Epithelial cell of esophagus (primary cell): ENCODE measurements around the gene SFXN3.

Source experiments
- DNase-seq: peaks from one replicate; pipeline ENCODE4 v3.0.0; 2010; ENCODE audit warnings: low read depth
- H3K4me3 ChIP-seq: 2 replicates; pipeline ENCODE4 v1.5.1; 2011; ENCODE audit warnings: mild to moderate bottlenecking, low read length, control low read depth
- CTCF ChIP-seq: IDR thresholded peaks from 2 replicates; pipeline ENCODE4 v1.5.1; 2011; ENCODE audit warnings: low read depth, mild to moderate bottlenecking, low read length, control low read depth, inconsistent platforms; ENCODE audit not compliant: insufficient read depth; ENCODE audit errors: missing control alignments

SFXN3 gene

GRCh38 chr10:101080933-101081931, 50.2 kb downstream of the SFXN3 start:
- no peak overlapping the region for H3K4me3 ChIP-seq
- DNase-seq, result peak; percentile 53
- no peak for TF ChIP-seq CTCF

GRCh38 chr10:101085846-101086245, 54.8 kb downstream of the SFXN3 start:
- TF ChIP-seq CTCF, result no peak
- peak; percentile 90 for DNase-seq
- H3K4me3 ChIP-seq, result no peak overlapping the region

GRCh38 chr10:101087376-101087775, 56.3 kb downstream of the SFXN3 start:
- DNase-seq, result no peak
- no peak overlapping the region for H3K4me3 ChIP-seq
- no peak for TF ChIP-seq CTCF

- no peak for DNase-seq
- TF ChIP-seq CTCF, result no peak
- H3K4me3 ChIP-seq, result no peak overlapping the region
Observed at GRCh38 chr10:101087965-101088364, 56.9 kb downstream of the SFXN3 start.

- no peak for TF ChIP-seq CTCF
- peak; percentile 16 for DNase-seq
- no peak overlapping the region for H3K4me3 ChIP-seq
Observed at GRCh38 chr10:101089520-101090299, 58.7 kb downstream of the SFXN3 start.

- H3K4me3 ChIP-seq, result no peak overlapping the region
- no peak for TF ChIP-seq CTCF
- DNase-seq, result no peak
Observed at GRCh38 chr10:101090597-101090996, 59.6 kb downstream of the SFXN3 start.
